Body of pancreas (tissue), 4 donors: Measurements from ENCODE around the gene NMNAT1. TPM values are rescaled to one million over a fixed set of nuclear protein-coding genes. Genes with fewer than 3 reads are reported as not detected.
"Not testable (repeated sequence)": the region's sequence is repeated elsewhere in the genome, so short reads cannot be mapped to it uniquely, and the experiment has no call there.

Experiments
- ATAC-seq: fragments of 150-250 bp; one replicate; pipeline ENCODE4 v1.9.1; 2016
- DNase-seq, 4 donors: peaks; one replicate each; pipeline ENCODE4 v3.0.0-alpha.2; 2019
- H3K27ac ChIP-seq, 4 donors: fragments of 200-600 bp; sonication (generic); 1 replicate in 3 of 4; 2 replicates in 1 of 4; pipeline versions ENCODE4 v1.5.1 to v1.6.1; 2016 to 2019; ENCODE audit warnings: mild to moderate bottlenecking in 1 of 4, mixed read lengths in 1 of 4, moderate library complexity in 1 of 4
- H3K27me3 ChIP-seq, 2 donors: fragments of 200-600 bp; sonication (generic); one replicate each; pipeline ENCODE4 v1.6.0; 2016; ENCODE audit warnings: mild to moderate bottlenecking in 1 of 2
- H3K36me3 ChIP-seq, 2 donors: fragments of 200-600 bp; sonication (generic); replicated peaks in 1 of 2; 2 replicates each; pipeline ENCODE4 v1.5.1; 2016; ENCODE audit warnings: low read depth in 2 of 2; ENCODE audit not compliant: insufficient read depth in 1 of 2
- H3K4me1 ChIP-seq: fragments of 200-600 bp; sonication (generic); one replicate; pipeline ENCODE4 v1.6.0; 2016
- H3K4me3 ChIP-seq, 2 donors: fragments of 200-600 bp; sonication (generic); 1 replicate in 1 of 2; 2 replicates in 1 of 2; pipeline ENCODE4 v1.5.1; 2016 to 2019
- H3K9me3 ChIP-seq, 3 donors: fragments of 200-600 bp; sonication (generic); 1 replicate in 2 of 3; 2 replicates in 1 of 3; pipeline ENCODE4 v1.5.1; 2016
- CTCF ChIP-seq, 7 experiments: fragments of 450-650 bp in 4 of 7; fragments of 200-600 bp in 3 of 7; sonication (generic) in 3 of 7; IDR thresholded peaks; one replicate each; pipeline ENCODE4 v1.5.1; 2016 to 2019; ENCODE audit warnings: antibody characterized with exemption in 7 of 7
- POLR2A ChIP-seq, 3 donors: fragments of 450-650 bp; IDR thresholded peaks; one replicate each; pipeline ENCODE4 v1.6.1; 2016; ENCODE audit warnings: antibody characterized with exemption in 3 of 3, mild to moderate bottlenecking in 2 of 3
- WGBS, 2 donors: methylation state at CpG; one replicate each; pipeline ENCODE4 v1.1.5; 2017; 5-methylcytosine and 5-hydroxymethylcytosine counted together
- intact Hi-C: fragments of 100-400 bp; cut with DNase I; formaldehyde crosslinking; loops from one replicate; pipeline ENCODE4 v1.15.1; 2023
- total RNA-seq, 2 donors: library from RNA; depleted of rRNA; stranded (reverse); fragments of >200 nt; gene quantifications; one replicate each; pipeline ENCODE4 v1.1.0, GENCODE V29; 2016

The NMNAT1 gene
- total RNA-seq, 2 donors from 2014 or later: 3.6 to 5.2 TPM

- H3K36me3 ChIP-seq: no peaks in the 10 kb centered on the region
- peaks cover 0 to 12% of the 10 kb centered on the region in 2 donors for H3K27me3 ChIP-seq
- peaks cover 15% of the 10 kb centered on the region for H3K4me1 ChIP-seq
- TF ChIP-seq POLR2A (IDR thresholded peaks at IDR 0.05): no peak
- TF ChIP-seq CTCF (IDR thresholded peaks at IDR 0.05): no peak
- DNase-seq (no peak), ATAC-seq (no peak)
- H3K9me3 ChIP-seq: no peaks in the 10 kb centered on the region
- WGBS, 2 donors: 67 to 80% methylated on average over 6 to 8 of the region's 8 CpGs
- H3K4me3 ChIP-seq: no peak overlapping the region
- intact Hi-C loops: no loop called here
- H3K27ac ChIP-seq: no peak overlapping the region
Observed at GRCh38 chr1:10001016-10001665, 57.9 kb downstream of the NMNAT1 start.

GRCh38 chr1:10005248-10005647 lies 62.0 kb downstream of the NMNAT1 start:
- H3K36me3 ChIP-seq, H3K9me3 ChIP-seq, H3K4me3 ChIP-seq, H3K27me3 ChIP-seq, H3K4me1 ChIP-seq, H3K27ac ChIP-seq, DNase-seq, intact Hi-C loops, ATAC-seq: not testable (repeated sequence)
- WGBS, 2 donors: 91% methylated on average over 8 of the region's 8 CpGs

GRCh38 chr1:10007169-10007568 lies 63.9 kb downstream of the NMNAT1 start:
- DNase-seq: peak; percentile 67 to 82 (median 73)
- H3K27me3 ChIP-seq: no peaks in the 10 kb centered on the region
- H3K27ac ChIP-seq: no peak overlapping the region

GRCh38 chr1:10014016-10014415 lies 70.7 kb downstream of the NMNAT1 start:
- Histone ChIP-seq H3K4me3 (no peak overlapping the region), H3K9me3 (no peaks in the 10 kb centered on the region), H3K27ac (no peak overlapping the region), H3K36me3 (no peaks in the 10 kb centered on the region), H3K4me1 (no peaks in the 10 kb centered on the region), H3K27me3 (no peaks in the 10 kb centered on the region)
- ATAC-seq (no peak), DNase-seq (no peak)
- intact Hi-C loops: no loop called here
- TF ChIP-seq CTCF (IDR thresholded peaks at IDR 0.05) (no peak), POLR2A (IDR thresholded peaks at IDR 0.05) (no peak)
- 72 to 86% methylated on average over 5 of the region's 5 CpGs for WGBS, 2 donors

More at GRCh38 chr1:10007169-10007568, 63.9 kb downstream of the NMNAT1 start:
- Histone ChIP-seq H3K4me3 (no peak overlapping the region), H3K4me1 (peaks cover 6% of the 10 kb centered on the region), H3K36me3 (no peaks in the 10 kb centered on the region), H3K9me3 (no peaks in the 10 kb centered on the region)
- ATAC-seq: peak; percentile 65
- 29 to 30% methylated on average over 4 of the region's 4 CpGs for WGBS, 2 donors
- intact Hi-C loops: no loop called here
- no peak for TF ChIP-seq POLR2A (IDR thresholded peaks at IDR 0.05)
- TF ChIP-seq CTCF (IDR thresholded peaks at IDR 0.05): peak in 2 of 7 experiments; percentile 5

GRCh38 chr1:10019561-10019960 lies 76.3 kb downstream of the NMNAT1 start:
- Histone ChIP-seq H3K27me3 (no peaks in the 10 kb centered on the region), H3K27ac (no peak overlapping the region), H3K4me3 (no peak overlapping the region), H3K4me1 (no peaks in the 10 kb centered on the region), H3K9me3 (no peaks in the 10 kb centered on the region), H3K36me3 (no peaks in the 10 kb centered on the region)
- DNase-seq (no peak), ATAC-seq (no peak)
- TF ChIP-seq CTCF (IDR thresholded peaks at IDR 0.05): no peak
- TF ChIP-seq POLR2A (IDR thresholded peaks at IDR 0.05): no peak
- intact Hi-C loops: no loop called here
